ENCODE measurements around the gene MLXIP. TPM values are rescaled to one million over a fixed set of nuclear protein-coding genes. Genes with fewer than 3 reads are reported as not detected.

MLXIP gene
- polyA plus RNA-seq, 1 donor from 2014 or later: 9.2 TPM

GRCh38 chr12:122190842-122191668, 112.5 kb downstream of the MLXIP start:
- no peak overlapping the region for H3K4me2 ChIP-seq (ENCODE audit: low read length)
- no peaks in the 10 kb centered on the region for H3K27me3 ChIP-seq (ENCODE audit: insufficient read depth, low read depth, low read length)
- no peak overlapping the region for H3K4me3 ChIP-seq (ENCODE audit: low read length)
- peak; percentile 61 for TF ChIP-seq SMC3 (conservative IDR thresholded peaks at IDR 0.05; ENCODE audit: poor library complexity)
- no peak for TF ChIP-seq EZH2 (IDR thresholded peaks at IDR 0.05; ENCODE audit: borderline replicate concordance, insufficient read depth, low read length, poor library complexity, severe bottlenecking)
- TF ChIP-seq EP300 (conservative IDR thresholded peaks at IDR 0.05; ENCODE audit: poor library complexity, severe bottlenecking): no peak
- TF ChIP-seq MXI1 (conservative IDR thresholded peaks at IDR 0.05; ENCODE audit: poor library complexity, severe bottlenecking): no peak
- TF ChIP-seq POLR2AphosphoS5 (IDR thresholded peaks at IDR 0.05): no peak
- TF ChIP-seq REST (IDR thresholded peaks at IDR 0.05; ENCODE audit: borderline replicate concordance): no peak
- TF ChIP-seq TAF1 (IDR thresholded peaks at IDR 0.05; ENCODE audit: low read depth): no peak
- TF ChIP-seq RAD21 (conservative IDR thresholded peaks at IDR 0.05): peak; percentile 52
- peak; percentile 59 for TF ChIP-seq CTCF (IDR thresholded peaks at IDR 0.05; ENCODE audit: poor library complexity, severe bottlenecking)
- no peak overlapping the region for H2AFZ ChIP-seq (ENCODE audit: low read depth, low read length)
- no peaks in the 10 kb centered on the region for H4K20me1 ChIP-seq (ENCODE audit: insufficient read depth)
- H3K9me2 ChIP-seq (ENCODE audit: insufficient read depth, low read length): no peaks in the 10 kb centered on the region
- no peaks in the 10 kb centered on the region for H3K36me3 ChIP-seq (ENCODE audit: insufficient read depth, low read length)
- no peaks in the 10 kb centered on the region for H3K9me3 ChIP-seq (ENCODE audit: low read length)
- no peak overlapping the region for H3K27ac ChIP-seq (ENCODE audit: low read length)
- no peaks in the 10 kb centered on the region for H3F3A ChIP-seq (ENCODE audit: insufficient read depth, low read length, poor library complexity, severe bottlenecking)
- no peaks in the 10 kb centered on the region for H3K79me2 ChIP-seq (replicated peaks; ENCODE audit: insufficient read depth, low read length)
- no peak overlapping the region for H3K9ac ChIP-seq (ENCODE audit: low read length)

GRCh38 chr12:122192441-122192840, 113.9 kb downstream of the MLXIP start:
- Histone ChIP-seq H3K9ac (ENCODE audit: low read length) (no peak overlapping the region), H3K27ac (ENCODE audit: low read length) (no peak overlapping the region), H3K4me3 (ENCODE audit: low read length) (no peak overlapping the region), H3K36me3 (ENCODE audit: insufficient read depth, low read length) (no peaks in the 10 kb centered on the region), H3K79me2 (replicated peaks; ENCODE audit: insufficient read depth, low read length) (no peaks in the 10 kb centered on the region), H2AFZ (ENCODE audit: low read depth, low read length) (no peak overlapping the region), H3K9me2 (ENCODE audit: insufficient read depth, low read length) (no peaks in the 10 kb centered on the region), H3K27me3 (ENCODE audit: insufficient read depth, low read depth, low read length) (no peaks in the 10 kb centered on the region), H3K4me2 (ENCODE audit: low read length) (no peak overlapping the region), H4K20me1 (ENCODE audit: insufficient read depth) (no peaks in the 10 kb centered on the region), H3K9me3 (ENCODE audit: low read length) (no peaks in the 10 kb centered on the region), H3F3A (ENCODE audit: insufficient read depth, low read length, poor library complexity, severe bottlenecking) (no peaks in the 10 kb centered on the region)
- no peak for TF ChIP-seq RAD21 (conservative IDR thresholded peaks at IDR 0.05)
- no peak for TF ChIP-seq CTCF (IDR thresholded peaks at IDR 0.05; ENCODE audit: poor library complexity, severe bottlenecking)
- TF ChIP-seq MXI1 (conservative IDR thresholded peaks at IDR 0.05; ENCODE audit: poor library complexity, severe bottlenecking): no peak
- no peak for TF ChIP-seq REST (IDR thresholded peaks at IDR 0.05; ENCODE audit: borderline replicate concordance)
- no peak for TF ChIP-seq TAF1 (IDR thresholded peaks at IDR 0.05; ENCODE audit: low read depth)
- TF ChIP-seq SMC3 (conservative IDR thresholded peaks at IDR 0.05; ENCODE audit: poor library complexity): no peak
- no peak for TF ChIP-seq POLR2AphosphoS5 (IDR thresholded peaks at IDR 0.05)

Data from neural cell (in vitro differentiated cells).